Psoas muscle (tissue), 8 donors: ENCODE measurements around the gene EGLN2. TPM values are rescaled to one million over a fixed set of nuclear protein-coding genes. Genes with fewer than 3 reads are reported as not detected.
"Not testable (repeated sequence)": the region's sequence is repeated elsewhere in the genome, so short reads cannot be mapped to it uniquely, and the experiment has no call there.

Experiments
- ATAC-seq, 4 donors: fragments of 200-7000 bp; cut with Tn5 transposase; one replicate each; pipeline ENCODE4 v1.9.1; 2020; ENCODE audit warnings: moderate library complexity in 3 of 4, mild to moderate bottlenecking in 2 of 4
- DNase-seq, 2 donors: peaks; one replicate each; pipeline ENCODE4 v3.0.0-alpha.2; 2020
- H3K27ac ChIP-seq: fragments of 200-600 bp; one replicate; pipeline ENCODE4 v1.8.0; 2022
- H3K27me3 ChIP-seq, 3 donors: fragments of 200-600 bp in 1 of 3; one replicate each; pipeline versions ENCODE4 v1.6.1 to v1.8.0; 2013 to 2022; ENCODE audit warnings: low read length in 2 of 3, mild to moderate bottlenecking in 2 of 3, moderate library complexity in 1 of 3; ENCODE audit not compliant: insufficient read depth in 3 of 3
- H3K36me3 ChIP-seq, 2 donors: fragments of 200-600 bp in 1 of 2; one replicate each; pipeline versions ENCODE4 v1.6.1 to v1.8.0; 2013 to 2022; ENCODE audit warnings: low read depth in 1 of 2, mild to moderate bottlenecking in 1 of 2, moderate library complexity in 1 of 2; ENCODE audit not compliant: insufficient read depth in 1 of 2
- H3K4me1 ChIP-seq: fragments of 200-600 bp; one replicate; pipeline ENCODE4 v1.8.0; 2022
- H3K4me3 ChIP-seq: fragments of 200-600 bp; one replicate; pipeline ENCODE4 v1.8.0; 2022; ENCODE audit warnings: mild to moderate bottlenecking
- H3K9me3 ChIP-seq: fragments of 200-600 bp; one replicate; pipeline ENCODE4 v1.8.0; 2022
- WGBS, 3 donors: extraction: QIAGEN DNeasy Blood & Tissue Kit; methylation state at CpG; one replicate each; pipeline versions ENCODE4 v1.1.6 to v1.1.7; 2013; 5-methylcytosine and 5-hydroxymethylcytosine counted together
- intact Hi-C, 2 donors: fragments of 100-400 bp; cut with DNase I; formaldehyde crosslinking; loops; one replicate each; pipeline versions ENCODE4 v1.11.0 to v1.14.2; 2022
- polyA plus RNA-seq, 3 donors: library from polyadenylated mRNA; stranded (reverse); fragments of 200-250 nt; gene quantifications; one replicate each; pipeline ENCODE4 v1.2.3, GENCODE V29; 2013
- total RNA-seq, 4 donors: library from RNA; stranded (reverse); fragmentation: NEBNext Ultra II Directional in 2 of 4; extraction: Animal tissue kit (Norgen Biotek cat#: 25700) in 2 of 4; gene quantifications; one replicate each; pipeline versions ENCODE4 v1.2.1 to v1.2.4, GENCODE V29; 2021 to 2023
- TF ChIP-seq, protein P1 (sequence below): fragments of 200-600 bp; IDR thresholded peaks from one replicate; pipeline ENCODE4 v1.8.0; 2022; ENCODE audit warnings: antibody characterized with exemption
- donor health status: healthy with polysubstance abuse.
- donor health status: DM: no; HTN: no; CAD: no; lungs with moderate emphysema.
- donor health status: Bipolar disorder and iron deficiency.
- donor health status: healthy.
- donor health status: DM: yes; HTN: yes; CAD: no.
- donor health status: DM: no; HTN: no; CAD: no.
- donor health status: DM: no; HTN: no; CAD: no.
- donor health status: DM: yes; HTN: yes; CAD: no.

EGLN2 gene
- total and polyA plus RNA-seq, 7 donors, result 34.9 to 67.6 (median 42.9) TPM

GRCh38 chr19:40763526-40763925, 35.5 kb upstream of the EGLN2 start:
- H3K36me3 ChIP-seq, result peaks cover 17 to 80% of the 10 kb centered on the region in 2 donors
- no peak for ATAC-seq

DNA sequence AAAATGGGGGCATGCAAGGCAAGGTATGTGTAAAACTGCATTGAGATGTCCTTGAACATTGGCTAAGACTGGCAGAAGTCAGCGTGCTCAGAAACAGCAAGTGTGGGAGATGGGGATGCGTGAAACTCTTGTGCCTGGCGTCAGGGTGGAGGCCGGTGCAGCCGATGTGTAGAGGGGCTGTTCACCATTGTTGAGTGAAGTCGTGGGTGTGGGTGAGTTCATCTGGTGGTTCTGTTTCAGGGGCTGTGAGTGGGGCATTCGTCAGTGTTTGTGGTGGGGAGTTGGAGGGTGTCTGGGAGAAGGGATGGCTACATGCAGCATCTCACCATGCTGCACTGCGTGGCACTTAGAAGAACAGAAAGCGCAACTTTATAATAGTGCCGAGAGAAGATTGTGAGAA, 35.0 kb upstream of the EGLN2 start:
- H3K9me3 ChIP-seq, result no peaks in the 10 kb centered on the region
- intact Hi-C loops, result no loop called here
- 89 to 95% (median 90%) methylated on average over 10 of the region's 10 CpGs for WGBS, 3 donors
- DNase-seq, result no peak
- H3K36me3 ChIP-seq, result peaks cover 17 to 76% of the 10 kb centered on the region in 2 donors
- TF ChIP-seq, protein P1, sequence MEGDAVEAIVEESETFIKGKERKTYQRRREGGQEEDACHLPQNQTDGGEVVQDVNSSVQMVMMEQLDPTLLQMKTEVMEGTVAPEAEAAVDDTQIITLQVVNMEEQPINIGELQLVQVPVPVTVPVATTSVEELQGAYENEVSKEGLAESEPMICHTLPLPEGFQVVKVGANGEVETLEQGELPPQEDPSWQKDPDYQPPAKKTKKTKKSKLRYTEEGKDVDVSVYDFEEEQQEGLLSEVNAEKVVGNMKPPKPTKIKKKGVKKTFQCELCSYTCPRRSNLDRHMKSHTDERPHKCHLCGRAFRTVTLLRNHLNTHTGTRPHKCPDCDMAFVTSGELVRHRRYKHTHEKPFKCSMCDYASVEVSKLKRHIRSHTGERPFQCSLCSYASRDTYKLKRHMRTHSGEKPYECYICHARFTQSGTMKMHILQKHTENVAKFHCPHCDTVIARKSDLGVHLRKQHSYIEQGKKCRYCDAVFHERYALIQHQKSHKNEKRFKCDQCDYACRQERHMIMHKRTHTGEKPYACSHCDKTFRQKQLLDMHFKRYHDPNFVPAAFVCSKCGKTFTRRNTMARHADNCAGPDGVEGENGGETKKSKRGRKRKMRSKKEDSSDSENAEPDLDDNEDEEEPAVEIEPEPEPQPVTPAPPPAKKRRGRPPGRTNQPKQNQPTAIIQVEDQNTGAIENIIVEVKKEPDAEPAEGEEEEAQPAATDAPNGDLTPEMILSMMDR, result no peak
- H3K27ac ChIP-seq, result no peak overlapping the region
- no peaks in the 10 kb centered on the region for H3K27me3 ChIP-seq
- H3K4me1 ChIP-seq, result no peaks in the 10 kb centered on the region
- H3K4me3 ChIP-seq, result no peak overlapping the region
- no peak for ATAC-seq

More at GRCh38 chr19:40763526-40763925, 35.5 kb upstream of the EGLN2 start:
- no peaks in the 10 kb centered on the region for H3K9me3 ChIP-seq
- intact Hi-C loops, result no loop called here
- no peaks in the 10 kb centered on the region for H3K27me3 ChIP-seq
- no peak overlapping the region for H3K4me3 ChIP-seq
- no peak overlapping the region for H3K27ac ChIP-seq
- WGBS, 3 donors, result 83 to 86% (median 84%) methylated on average over 7 of the region's 7 CpGs
- DNase-seq, result no peak
- TF ChIP-seq, protein P1, result no peak
- H3K4me1 ChIP-seq, result no peaks in the 10 kb centered on the region

DNA sequence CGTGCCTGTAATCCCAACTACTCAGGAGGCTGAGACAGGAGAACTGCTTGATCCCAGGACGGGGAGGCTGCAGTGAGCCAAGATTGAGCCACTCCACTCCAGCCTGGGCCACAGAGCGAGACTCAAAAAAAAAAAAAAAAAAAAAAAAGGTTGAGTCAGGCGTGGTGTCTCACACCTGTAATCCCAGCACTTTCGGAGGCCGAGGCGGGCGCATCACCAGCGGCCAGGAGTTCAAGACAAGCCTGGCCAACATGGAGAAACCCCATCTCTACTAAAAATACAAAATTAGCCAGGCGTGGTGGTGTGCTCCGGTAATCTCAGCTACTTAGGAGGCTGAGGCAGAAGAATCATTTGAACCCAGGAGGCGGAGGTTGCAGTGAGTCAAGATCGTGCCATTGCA, 32.6 kb upstream of the EGLN2 start:
- not testable (repeated sequence) for H3K9me3 ChIP-seq

GRCh38 chr19:40768869-40769268, 30.1 kb upstream of the EGLN2 start:
- intact Hi-C loops, result no loop called here
- Histone ChIP-seq H3K4me3 (no peak overlapping the region), H3K9me3 (no peaks in the 10 kb centered on the region), H3K4me1 (no peaks in the 10 kb centered on the region), H3K27me3 (no peaks in the 10 kb centered on the region), H3K36me3 (peaks cover 11 to 27% of the 10 kb centered on the region in 2 donors), H3K27ac (no peak overlapping the region)
- TF ChIP-seq, protein P1, result no peak
- ATAC-seq (no peak), DNase-seq (no peak)
- 75 to 85% (median 76%) methylated on average over 5 of the region's 5 CpGs for WGBS, 3 donors

More for the DNA sequence above, 32.6 kb upstream of the EGLN2 start:
- H3K4me3 ChIP-seq, H3K27ac ChIP-seq, DNase-seq, H3K27me3 ChIP-seq, intact Hi-C loops, ATAC-seq, H3K4me1 ChIP-seq: not testable (repeated sequence)
- H3K36me3 ChIP-seq, result peaks cover 17 to 52% of the 10 kb centered on the region in 2 donors
- WGBS, 3 donors, result 93 to 96% (median 95%) methylated on average over 12 to 13 of the region's 13 CpGs

DNA sequence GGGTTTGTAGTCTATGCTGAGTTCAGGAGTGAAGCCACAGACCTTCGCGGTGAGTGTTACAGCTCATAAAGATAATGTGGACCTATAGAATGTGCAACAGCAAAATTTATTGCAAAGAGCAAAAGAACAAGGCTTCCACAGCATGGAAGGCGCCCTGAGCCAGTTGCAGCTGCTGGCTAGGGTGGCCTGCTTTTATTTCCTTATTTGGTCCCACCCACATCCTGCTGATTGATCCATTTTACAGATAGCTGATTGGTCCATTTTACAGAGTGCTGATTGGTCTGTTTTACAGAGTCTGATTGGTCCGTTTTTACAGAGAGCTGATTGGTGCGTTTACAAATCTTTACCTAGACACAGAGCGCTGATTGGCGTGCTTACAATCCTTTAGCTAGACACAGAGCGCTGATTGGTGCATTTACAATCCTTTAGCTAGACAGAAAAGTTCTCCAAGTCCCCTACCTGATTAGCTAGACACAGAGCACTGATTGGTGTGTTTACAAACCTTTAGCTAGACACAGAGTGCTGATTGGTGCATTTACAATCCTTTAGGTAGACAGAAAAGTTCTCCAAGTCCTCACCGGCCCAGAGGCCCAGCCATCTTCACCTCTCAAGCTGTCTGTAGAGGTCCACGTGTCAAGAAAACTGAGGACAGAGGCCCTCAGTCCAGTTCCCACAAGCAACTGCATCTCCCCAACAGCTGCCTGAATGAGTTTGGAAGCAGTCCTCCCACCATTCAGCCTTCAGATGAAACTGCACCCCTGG, 27.7 kb upstream of the EGLN2 start:
- H3K9me3 ChIP-seq, H3K36me3 ChIP-seq, H3K27ac ChIP-seq, DNase-seq, intact Hi-C loops, H3K4me1 ChIP-seq, H3K27me3 ChIP-seq, H3K4me3 ChIP-seq, ATAC-seq: not testable (repeated sequence)
- WGBS, 3 donors, result 86 to 89% (median 87%) methylated on average over 10 of the region's 10 CpGs
